Activated CD8-positive, alpha-beta memory T cell treated with anti-CD3 and anti-CD28 coated beads for 24 hours (primary cell): ENCODE data around the gene LIN28B.
"Not testable (repeated sequence)": the region's sequence is repeated elsewhere in the genome, so short reads cannot be mapped to it uniquely, and the experiment has no call there.

Experiments
- DNase-seq: peaks from one replicate; pipeline ENCODE4 v3.0.0-alpha.2; 2020

LIN28B gene

DNA sequence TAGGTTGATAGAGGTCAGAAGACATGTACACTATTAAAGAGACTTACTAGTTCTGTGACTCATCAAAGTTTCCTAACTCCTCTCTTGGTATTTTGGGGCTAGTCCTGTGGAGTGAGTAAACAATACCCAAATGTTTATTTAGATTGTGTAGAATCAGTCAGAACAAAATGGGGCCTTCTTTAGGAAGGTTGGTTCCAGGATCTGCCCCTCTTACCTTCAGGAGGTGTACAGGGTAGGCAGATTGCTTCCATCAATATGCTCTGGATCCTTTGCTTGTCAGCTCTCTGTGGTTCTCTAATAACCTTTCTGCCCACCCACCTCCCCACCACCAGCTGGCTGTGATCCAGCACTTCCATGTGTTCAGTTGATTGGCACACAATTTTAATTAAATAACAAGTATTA lies 115.9 kb downstream of the LIN28B start:
- no peak for DNase-seq

DNA sequence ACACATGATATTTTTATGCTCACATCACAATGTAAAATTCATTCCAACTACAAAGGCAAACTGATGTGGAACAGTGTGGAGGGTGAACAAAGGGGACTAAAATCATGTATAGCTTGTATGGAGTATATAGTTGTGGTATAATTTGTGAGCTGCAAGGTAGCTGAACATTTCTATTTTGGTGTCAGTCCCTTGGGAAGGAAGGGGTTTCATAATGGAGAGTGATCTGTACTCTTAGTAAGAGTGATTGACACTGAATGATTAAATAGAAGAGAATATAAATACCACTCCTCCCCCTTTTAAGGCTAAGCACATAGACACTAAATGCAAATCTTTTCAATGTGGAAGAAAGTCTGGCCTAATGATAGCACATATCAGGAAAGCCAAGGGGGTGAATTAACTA lies 118.3 kb downstream of the LIN28B start:
- DNase-seq, result no peak

DNA sequence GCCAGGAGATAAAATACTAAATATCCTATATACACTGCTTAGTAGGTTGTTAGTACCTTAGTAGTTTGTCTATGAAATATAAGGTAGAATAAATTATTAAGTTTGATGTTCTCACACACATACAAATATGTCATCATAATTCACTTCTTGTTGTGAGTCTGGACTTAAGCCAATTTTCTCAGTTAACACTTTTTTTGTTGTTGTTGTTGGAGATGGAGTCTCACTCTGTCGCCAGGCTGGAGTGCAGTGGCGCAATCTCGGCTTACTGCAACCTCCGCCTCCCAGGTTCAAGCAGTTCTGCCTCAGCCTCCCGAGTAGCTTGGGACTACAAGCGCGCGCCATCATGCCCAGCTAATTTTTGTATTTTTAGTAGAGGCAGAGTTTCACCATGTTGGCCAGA lies 119.5 kb downstream of the LIN28B start:
- not testable (repeated sequence) for DNase-seq

DNA sequence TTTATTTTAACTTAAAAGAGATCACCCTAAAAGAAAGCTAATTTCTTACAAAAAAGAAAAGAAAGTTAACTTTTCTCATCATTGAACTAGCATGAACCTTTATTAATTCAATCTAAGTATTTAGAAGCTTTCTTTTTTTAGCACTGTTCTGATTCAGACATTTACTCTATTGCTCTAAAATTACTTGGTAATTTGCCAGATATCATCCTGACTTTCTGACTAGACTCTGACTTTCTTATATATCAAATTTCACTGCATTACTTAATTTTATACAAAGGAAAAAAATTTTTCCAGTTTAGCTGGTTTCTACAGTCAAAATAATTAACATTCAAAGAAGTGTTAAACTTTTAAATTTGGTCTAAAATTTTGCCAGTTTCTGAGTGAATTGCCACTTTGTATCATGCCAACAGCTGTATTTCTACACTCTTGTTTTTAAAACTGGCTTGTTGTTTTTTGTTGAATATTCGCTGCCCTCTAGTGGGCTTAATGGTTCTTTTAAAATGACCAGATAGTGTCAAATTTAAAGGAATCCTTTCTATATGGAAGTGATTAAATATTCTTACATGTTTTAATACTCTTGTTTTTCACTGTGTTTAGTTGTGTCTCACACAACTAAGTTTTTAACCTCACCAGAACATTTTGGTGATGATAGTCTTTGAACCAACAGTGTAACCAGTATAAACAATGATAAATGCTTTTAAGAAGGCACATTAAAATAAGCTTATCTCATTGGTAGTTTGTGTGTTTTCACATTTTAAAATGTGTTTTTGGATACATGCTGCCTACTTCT lies 120.9 kb downstream of the LIN28B start:
- no peak for DNase-seq

DNA sequence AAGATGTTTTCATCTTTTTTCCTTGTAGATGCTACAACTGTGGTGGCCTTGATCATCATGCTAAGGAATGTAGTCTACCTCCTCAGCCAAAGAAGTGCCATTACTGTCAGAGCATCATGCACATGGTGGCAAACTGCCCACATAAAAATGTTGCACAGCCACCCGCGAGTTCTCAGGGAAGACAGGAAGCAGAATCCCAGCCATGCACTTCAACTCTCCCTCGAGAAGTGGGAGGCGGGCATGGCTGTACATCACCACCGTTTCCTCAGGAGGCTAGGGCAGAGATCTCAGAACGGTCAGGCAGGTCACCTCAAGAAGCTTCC lies 121.4 kb downstream of the LIN28B start:
- no peak for DNase-seq

DNA sequence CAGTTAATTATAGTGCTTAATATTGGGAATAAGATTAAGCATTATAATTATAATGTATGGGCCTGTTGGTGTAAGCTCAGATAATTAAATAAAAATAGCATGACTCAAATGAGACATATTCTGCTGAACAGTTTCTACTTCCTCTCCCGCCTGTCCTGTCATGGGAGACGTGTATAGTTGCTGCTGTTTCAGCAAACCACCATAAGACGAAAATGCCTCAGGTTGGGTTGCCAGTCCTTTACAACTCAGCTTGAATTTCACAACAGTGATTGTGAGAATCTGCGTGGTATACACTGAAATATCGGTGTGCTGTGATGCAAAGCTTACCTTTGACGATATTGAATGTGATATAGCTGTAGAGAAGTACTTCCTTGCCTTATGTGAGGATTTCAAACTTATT lies 123.4 kb downstream of the LIN28B start:
- DNase-seq, result no peak

DNA sequence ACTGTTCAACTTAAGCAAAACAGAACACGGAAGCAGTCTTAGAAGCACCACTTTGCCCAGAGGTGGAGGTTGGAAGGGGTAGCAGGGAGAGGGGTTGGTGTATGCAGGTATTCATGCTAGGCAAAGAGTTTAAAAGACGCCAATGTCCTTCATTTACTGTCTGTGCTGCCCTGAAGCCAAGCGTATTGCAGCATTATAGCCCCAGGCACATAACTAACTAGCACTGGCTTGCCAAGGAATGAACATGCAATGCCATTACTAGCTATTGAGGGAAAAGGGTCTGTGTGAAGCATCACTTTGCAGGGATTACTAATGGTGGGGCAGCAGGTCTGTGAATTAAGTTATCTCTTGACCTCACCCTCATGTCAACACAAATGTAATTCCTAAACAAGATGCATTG lies 124.8 kb downstream of the LIN28B start:
- not testable (repeated sequence) for DNase-seq

DNA sequence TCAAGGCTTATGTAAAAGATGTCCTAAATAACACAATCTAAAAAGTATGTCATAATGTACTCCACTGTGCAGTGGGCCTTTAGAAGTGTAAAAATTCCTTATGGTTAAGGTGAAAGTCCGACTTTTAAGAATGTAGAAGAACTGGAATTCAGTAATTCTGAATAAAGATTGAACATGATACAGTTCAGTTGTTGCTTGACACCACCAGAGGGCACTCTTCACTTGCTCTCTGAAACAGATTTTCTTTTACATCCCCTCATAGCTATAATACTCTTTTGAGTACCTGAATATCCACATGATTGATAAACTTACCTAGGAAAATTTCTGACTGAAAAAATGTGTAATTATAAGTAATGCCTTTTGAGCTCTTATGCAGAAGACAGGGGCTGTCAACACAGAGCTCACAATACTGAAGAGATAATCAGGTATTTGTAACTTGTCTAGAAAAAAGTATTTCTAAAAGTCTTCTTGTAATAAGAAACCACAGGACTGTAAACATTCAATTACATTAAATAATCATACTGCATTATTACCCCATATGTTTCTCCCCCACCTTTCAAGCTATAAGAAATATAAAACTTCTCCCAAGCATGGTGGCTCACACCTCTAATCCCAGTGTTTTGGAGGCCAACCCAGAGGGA lies 130.8 kb downstream of the LIN28B start:
- no peak for DNase-seq

DNA sequence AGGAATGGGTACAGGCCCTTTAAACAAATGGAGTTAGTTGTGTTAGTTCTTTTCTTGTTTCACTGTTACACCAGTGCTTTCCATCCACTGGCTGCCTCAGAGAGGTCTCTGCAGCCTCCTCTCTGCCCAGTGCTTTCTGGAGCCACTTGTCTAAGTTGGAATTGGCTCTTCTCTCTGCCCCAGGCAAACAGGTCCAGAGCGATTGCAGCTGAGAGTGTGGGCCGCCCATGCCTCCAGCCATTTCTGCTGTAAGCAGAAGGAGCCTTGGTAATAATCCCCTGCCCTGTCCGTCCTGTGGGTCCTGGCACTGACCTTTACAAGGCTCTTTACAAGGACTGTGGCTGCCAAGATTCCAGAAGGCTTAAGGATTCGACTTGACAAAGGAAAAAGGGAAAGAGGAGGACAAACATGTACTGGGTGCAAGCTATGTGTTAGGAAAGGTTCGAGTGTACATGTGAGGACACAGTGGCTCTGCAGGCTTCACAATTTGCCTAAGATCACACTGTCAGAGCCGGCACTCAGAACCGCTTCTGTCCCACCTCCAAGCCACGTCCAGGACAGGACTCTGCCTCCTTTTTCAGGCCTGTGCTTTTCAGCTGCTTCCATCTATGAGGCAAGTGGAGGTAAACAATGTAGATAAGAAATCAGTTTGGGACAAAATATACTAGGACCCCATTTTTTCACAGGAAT lies 134.4 kb downstream of the LIN28B start:
- no peak for DNase-seq

DNA sequence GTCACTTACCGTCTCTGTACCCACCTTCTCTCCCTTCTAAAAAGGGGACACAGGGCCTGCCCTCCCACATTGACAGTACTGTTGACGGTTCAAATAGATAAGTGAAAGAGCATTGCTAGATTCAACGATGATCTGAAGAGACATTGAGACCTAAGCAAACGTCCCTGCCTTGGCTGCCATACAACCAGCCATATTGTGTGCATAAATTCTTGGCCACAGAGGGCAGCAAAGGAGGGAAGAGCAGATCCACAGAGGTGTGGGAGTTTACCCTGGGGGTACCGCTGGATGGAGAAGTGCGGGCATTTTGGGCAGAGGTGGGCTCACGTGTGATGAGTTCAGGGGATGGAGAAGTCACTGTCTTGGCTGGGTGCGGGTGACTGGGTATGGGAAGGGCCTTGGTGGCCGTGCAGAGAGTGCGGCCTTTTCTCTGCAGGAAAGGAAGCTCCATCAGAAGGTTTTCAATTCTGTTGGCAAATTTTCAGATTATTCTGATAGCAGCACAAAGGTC lies 137.3 kb downstream of the LIN28B start:
- DNase-seq, result no peak

DNA sequence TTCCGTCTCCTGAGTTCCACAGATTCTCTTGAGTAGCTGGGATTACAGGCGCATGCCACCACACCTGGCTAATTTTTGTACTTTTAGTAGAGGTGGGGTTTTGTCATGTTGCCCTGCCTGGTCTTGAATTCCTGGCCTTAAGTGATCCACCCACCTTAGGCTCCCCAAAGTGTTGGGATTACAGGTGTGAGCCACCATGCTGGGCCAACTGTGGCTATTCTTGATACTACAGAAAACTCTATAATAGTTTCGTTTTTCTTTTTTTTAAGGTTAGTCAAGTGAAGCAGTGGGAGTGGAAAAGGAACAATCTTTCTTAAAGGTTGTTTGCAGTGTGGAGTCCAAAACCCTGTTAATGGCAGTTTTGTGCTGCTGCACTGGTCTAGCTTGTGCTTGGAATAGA lies 138.2 kb downstream of the LIN28B start:
- DNase-seq, result no peak

DNA sequence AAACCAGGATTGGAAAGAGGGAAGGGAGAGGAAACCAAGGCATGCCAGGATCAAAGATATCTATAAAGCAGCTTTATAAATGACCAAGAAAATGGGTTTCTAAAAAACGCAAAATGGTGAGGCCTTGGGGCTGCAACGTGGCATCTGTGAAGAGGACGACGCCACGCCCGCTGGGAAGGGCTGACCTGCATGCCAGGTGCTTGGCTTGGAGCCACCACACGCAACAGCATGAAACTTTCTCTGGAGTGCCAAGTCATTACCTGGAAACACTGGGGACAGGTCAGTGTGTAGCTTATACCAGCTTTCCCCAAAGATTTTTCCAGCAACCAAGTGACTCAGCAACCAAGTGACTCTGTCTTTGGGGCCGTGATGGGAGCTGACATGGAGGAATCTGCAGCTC lies 140.4 kb downstream of the LIN28B start:
- DNase-seq, result no peak

DNA sequence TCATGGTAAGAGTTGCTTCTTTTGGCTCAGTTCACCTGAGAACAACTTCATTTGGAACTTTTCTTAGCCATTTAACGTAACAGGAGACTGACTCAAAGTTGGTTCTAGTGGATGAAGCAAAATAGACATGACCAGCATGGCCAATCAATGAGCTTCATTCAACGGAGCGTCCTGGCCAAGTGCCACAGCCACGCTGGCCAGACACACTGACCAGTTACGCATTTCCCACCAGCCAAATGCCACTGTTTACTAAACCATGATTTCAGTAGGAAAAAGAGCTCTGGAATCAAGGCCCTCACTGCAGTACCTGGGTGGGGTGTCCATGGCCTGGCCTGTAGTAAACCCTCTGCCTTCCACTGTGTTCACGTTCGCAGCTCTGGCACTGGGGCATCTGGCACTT lies 142.5 kb downstream of the LIN28B start:
- DNase-seq, result no peak

DNA sequence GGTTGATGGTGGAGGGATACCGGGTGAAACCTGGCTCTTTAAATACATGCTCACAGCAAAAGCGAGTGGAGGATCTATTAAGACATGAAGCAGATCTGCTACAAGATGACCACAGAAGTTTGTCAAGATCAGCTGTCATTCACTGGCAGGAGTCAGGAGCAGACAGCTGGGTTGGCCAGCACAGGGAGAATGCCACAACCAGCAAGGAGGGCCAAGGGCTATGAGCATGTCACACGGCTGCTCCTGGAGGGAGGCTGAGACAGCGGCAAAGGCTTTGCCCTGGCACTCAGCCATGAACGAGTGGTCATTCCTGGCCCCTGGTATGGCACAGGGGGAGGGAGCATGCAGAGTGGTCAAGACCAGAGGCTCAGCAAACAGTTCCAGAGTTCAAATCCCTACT lies 145.3 kb downstream of the LIN28B start:
- DNase-seq, result no peak

DNA sequence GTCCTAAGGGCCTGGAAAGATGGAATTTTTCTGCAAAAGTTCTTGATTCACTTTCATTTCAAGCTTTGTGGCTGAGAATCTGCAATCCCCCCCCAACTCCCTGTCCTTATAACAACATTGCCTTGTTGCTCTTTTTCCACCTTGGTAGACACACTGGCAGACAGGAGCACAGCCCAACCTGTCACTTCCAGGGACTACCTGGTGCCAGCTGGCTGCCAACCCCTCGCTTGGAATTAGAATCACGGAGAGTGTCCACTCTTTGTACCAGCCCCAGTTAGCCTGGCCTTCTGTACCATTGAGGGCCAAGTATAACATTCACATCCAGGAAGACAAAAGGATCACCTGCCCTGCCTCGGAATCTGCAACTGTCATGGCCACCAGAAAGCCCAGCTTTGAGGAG lies 148.2 kb downstream of the LIN28B start:
- no peak for DNase-seq

DNA sequence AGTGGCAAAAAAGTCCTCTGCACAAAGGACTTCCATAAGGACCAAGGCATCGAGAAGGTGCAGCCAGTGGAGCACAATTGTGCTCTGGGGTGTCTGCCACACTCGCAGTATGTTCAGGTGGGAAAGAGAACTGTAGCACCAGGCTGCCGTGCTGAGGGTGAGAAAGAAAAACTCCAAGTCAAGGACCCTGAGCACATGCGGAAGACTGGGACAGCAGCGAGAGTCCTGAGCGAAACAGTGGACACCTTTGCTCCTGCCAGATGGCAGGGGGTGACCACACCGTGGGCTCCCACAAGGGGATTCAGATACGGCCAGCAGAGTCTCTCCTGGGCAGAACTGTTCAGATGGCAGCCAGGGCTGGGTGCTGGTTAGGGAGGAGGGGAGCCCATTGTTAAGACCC lies 149.4 kb downstream of the LIN28B start:
- DNase-seq, result no peak

DNA sequence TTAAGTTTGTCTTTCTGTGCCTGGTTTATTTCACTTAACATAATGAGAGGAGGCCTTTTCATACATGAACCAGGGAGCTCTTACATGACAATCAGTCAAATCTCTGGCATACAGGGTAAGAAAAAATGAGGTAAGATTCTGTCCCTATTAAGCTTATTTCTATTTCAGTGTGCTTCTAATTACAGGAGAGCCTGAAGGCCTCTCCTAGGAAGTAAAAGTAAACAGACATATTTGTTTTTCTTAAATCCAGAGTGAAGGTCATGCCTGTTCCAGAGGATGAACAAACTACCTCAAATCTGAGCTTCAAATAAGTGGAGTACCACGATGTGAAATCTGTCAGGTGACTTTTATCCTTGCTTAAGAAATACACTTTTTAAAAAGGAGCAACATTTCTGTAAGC lies 150.3 kb downstream of the LIN28B start:
- DNase-seq, result no peak

DNA sequence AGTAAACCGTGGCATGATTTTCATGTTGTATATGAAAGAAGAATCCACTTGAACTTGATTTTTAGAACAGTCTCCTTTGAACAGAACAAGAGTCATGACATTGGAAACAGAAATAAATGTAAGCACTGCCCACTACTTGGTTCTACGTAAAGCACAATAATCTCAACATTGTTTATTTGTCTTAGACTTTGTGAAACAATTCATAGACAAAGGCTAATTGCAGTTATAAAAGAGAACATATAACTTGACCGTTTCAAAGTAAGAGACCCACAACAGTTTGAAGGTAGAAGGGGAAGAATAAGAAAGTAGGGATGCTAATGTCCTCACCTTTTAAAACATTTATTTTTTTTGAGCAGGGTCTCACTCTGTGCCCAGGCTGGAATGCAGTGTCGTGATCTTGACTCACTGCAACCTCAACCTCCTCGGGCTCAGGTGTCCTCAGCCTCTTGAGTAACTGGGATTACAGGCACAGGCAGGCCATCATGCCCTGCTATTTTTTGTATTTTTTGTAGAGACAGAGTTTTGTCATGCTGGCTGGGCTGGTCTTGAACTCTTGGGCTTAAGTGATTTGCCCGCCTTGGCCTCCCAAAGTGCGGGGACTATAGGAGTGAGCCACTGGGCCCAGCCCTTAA lies 151.8 kb downstream of the LIN28B start:
- no peak for DNase-seq

DNA sequence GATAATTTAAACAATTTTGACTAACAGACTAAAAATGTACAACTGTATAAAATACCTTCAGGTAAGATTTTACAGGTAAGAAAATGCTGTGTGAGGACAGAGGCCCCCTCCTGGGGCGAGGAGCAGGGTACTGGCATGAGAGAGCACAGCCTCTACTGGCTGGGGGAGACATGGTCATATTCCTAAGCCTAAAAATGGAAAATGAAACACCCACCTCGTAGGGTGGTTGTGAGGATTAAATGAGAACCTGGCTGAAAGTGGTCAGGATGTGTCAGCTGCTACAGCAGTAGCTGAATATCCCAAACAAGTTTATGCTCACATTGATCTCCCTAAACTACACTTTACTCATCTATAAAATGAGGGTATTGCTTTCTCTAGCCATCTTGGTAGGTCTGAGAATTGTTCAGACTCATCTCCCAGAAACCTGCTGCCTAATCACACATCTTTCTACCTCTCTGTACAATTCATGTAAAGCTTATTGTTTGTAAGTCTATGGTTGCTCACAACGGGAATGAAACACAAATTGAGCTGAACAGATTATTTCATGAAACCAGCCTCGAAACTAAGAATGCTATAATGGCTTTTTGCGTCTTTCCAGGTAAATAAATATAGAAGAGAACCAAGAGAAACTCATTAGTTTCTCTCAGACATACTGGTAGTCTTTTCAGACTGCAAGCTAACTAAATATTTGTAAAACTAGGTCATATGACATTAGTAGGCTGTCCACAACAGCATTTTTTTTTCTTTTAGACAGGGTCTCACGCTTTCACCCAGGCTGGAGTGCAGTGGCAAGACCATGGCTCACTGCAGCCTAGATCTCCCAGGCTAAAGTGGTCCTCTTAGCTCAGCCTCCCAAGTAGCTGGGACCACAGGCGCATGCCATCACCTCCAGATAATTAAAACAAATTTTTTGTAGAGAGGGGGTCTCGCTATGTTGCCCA lies 153.3 kb downstream of the LIN28B start:
- DNase-seq, result no peak

DNA sequence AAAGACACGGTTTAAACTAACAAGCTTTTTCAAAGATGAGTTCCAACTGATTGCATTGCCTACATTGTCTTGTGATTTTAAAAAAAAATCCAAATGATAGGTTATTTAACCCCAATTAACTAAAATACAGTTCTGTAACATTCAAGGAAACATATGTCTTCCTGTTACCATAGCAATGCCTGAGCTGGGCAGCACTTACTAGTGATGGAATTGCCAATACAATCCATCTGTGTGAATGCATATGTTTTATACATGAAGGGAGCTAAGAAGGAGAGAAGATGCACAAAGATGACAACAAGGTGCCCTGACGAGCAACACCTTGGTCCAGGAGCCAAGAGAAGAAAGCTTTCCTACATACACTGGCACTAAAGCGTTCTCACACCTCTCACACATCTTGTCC lies 154.2 kb downstream of the LIN28B start:
- DNase-seq, result no peak

DNA sequence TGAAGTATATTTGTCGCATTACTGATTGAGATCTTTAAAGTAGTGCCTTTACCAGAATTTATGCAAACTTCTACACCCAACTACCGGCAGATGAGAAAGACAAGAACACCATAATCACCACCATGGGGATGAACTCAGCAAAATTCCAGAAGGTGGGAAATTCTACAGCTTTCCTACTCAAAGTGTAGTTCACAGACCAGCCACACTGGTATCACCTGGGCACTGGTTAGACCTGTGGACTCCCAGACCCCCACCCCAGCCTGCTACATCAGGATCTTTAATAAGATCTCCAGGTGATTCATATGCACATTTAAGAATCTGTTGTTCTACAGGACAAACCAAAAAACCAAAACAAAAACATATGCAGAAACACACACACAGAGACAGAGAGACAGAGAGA lies 155.0 kb downstream of the LIN28B start:
- DNase-seq, result no peak

DNA sequence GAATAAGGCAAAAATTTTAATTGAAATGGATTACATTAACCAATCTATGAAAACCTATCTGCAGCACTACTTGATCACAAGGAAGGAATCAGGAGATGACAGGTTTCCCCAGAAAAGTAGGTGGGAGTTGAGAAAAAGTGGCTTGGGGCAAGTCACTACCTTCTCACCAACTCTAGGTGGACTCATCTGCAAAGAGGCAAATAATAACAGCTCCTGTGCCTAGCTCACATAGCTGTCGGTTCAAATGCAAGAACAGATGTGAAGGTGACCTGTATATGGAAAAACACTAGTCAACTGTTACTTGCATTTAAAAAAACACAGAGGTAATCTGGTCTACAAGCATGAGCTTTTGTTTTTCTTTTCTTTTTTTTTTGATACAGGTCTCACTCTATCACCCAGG lies 155.7 kb downstream of the LIN28B start:
- no peak for DNase-seq

DNA sequence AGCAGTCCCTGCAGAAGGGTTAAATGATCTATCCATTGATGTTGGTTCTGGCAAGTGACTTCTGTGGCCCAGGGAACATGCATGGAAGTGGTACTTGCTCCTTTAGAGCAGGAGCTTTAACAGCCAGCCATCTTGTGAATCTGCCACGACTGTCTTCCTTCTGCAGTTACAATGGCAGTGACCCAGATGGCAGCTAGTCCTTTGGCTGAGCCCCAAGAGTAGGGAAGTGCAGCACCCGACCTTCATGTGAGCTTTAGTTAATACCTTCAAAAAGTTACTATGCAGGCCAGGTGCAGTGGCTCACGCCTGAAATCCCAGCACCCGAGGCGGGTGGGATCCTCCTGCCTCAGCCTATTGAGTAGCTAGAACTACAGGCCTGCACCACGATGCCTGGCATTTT lies 156.5 kb downstream of the LIN28B start:
- no peak for DNase-seq
